Prostate gland (tissue), 2 donors: Measurements from ENCODE around the gene PCGF2. TPM values are rescaled to one million over a fixed set of nuclear protein-coding genes. Genes with fewer than 3 reads are reported as not detected.

Experiments used
- DNase-seq: peaks from one replicate; pipeline ENCODE4 v3.0.0-alpha.2; 2019; ENCODE audit warnings: low spot score
- H3K27ac ChIP-seq, 2 donors: fragments of 200-600 bp; sonication (generic); 2 replicates each; pipeline ENCODE4 v1.5.1; 2017 to 2019
- H3K27me3 ChIP-seq: fragments of 200-600 bp; sonication (generic); replicated peaks from 2 replicates; pipeline ENCODE4 v1.5.1; 2019; ENCODE audit not compliant: insufficient read depth
- H3K36me3 ChIP-seq, 2 donors: fragments of 200-600 bp; sonication (generic); 1 replicate in 1 of 2; 2 replicates in 1 of 2; pipeline versions ENCODE4 v1.5.1 to v1.8.1; 2017 to 2019
- H3K4me1 ChIP-seq: fragments of 200-600 bp; sonication (generic); replicated peaks from 2 replicates; pipeline ENCODE4 v1.5.1; 2019
- H3K4me3 ChIP-seq, 2 donors: fragments of 200-600 bp; sonication (generic); 2 replicates each; pipeline ENCODE4 v1.5.1; 2017 to 2019
- H3K9me3 ChIP-seq: fragments of 200-600 bp; sonication (generic); 2 replicates; pipeline ENCODE4 v1.5.1; 2017
- CTCF ChIP-seq, 4 experiments: fragments of 200-600 bp in 2 of 4; fragments of 450-650 bp in 2 of 4; sonication (generic) in 2 of 4; IDR thresholded peaks; 1 replicate in 3 of 4; 2 replicates in 1 of 4; pipeline ENCODE4 v1.5.1; 2016 to 2019; ENCODE audit warnings: antibody characterized with exemption in 4 of 4, mild to moderate bottlenecking in 2 of 4, moderate library complexity in 2 of 4
- POLR2A ChIP-seq: fragments of 450-650 bp; IDR thresholded peaks from one replicate; pipeline ENCODE4 v1.6.1; 2016; ENCODE audit warnings: antibody characterized with exemption, mild to moderate bottlenecking
- POLR2AphosphoS5 ChIP-seq: sonication (generic); formaldehyde crosslinking; IDR thresholded peaks from one replicate; pipeline ENCODE4 v1.6.1; 2017; ENCODE audit warnings: antibody characterized with exemption
- WGBS: methylation state at CpG from one replicate; pipeline ENCODE4 v1.1.5; 2018; 5-methylcytosine and 5-hydroxymethylcytosine counted together
- intact Hi-C: fragments of 100-400 bp; cut with DNase I; formaldehyde crosslinking; loops from one replicate; pipeline ENCODE4 v1.14.2; 2022
- total RNA-seq, 2 donors: library from RNA; depleted of rRNA; stranded (reverse); fragments of >200 nt; gene quantifications; one replicate each; pipeline ENCODE4 v1.1.0, GENCODE V29; 2016

The PCGF2 gene
- total RNA-seq, 2 donors from 2014 or later = 17.1 to 17.8 TPM

GRCh38 chr17:38783227-38783626, 35.1 kb upstream of the PCGF2 start:
- Histone ChIP-seq H3K27me3 (no peaks in the 10 kb centered on the region), H3K36me3 (peaks cover 26 to 43% of the 10 kb centered on the region in 2 donors), H3K27ac (no peak overlapping the region), H3K4me3 (no peak overlapping the region), H3K4me1 (no peaks in the 10 kb centered on the region), H3K9me3 (no peaks in the 10 kb centered on the region)
- intact Hi-C loops = no loop called here
- DNase-seq = no peak
- WGBS = 90% methylated on average over 3 of the region's 3 CpGs
- TF ChIP-seq POLR2A = no peak
- no peak for TF ChIP-seq POLR2AphosphoS5
- no peak for TF ChIP-seq CTCF (IDR thresholded peaks at IDR 0.05)

- TF ChIP-seq POLR2A = no peak
- no peak for TF ChIP-seq CTCF (IDR thresholded peaks at IDR 0.05)
- no peak for TF ChIP-seq POLR2AphosphoS5
- Histone ChIP-seq H3K27me3 (no peaks in the 10 kb centered on the region), H3K9me3 (no peaks in the 10 kb centered on the region), H3K4me1 (no peaks in the 10 kb centered on the region), H3K4me3 (no peak overlapping the region), H3K27ac (no peak overlapping the region), H3K36me3 (peaks cover 26 to 61% of the 10 kb centered on the region in 2 donors)
- WGBS = 84% methylated on average over 23 of the region's 23 CpGs
- DNase-seq = no peak
- intact Hi-C loops = no loop called here
These were observed 32.0 kb upstream of the PCGF2 start for GRCh38 chr17:38779965-38780752.

- 79% methylated on average over 7 of the region's 7 CpGs for WGBS
These were observed 29.6 kb upstream of the PCGF2 start for GRCh38 chr17:38777641-38778250.

GRCh38 chr17:38773258-38773657, 25.1 kb upstream of the PCGF2 start:
- intact Hi-C loops = no loop called here
- peaks cover 21 to 48% of the 10 kb centered on the region in 2 donors for H3K36me3 ChIP-seq
- no peak for TF ChIP-seq POLR2A
- no peak for TF ChIP-seq CTCF (IDR thresholded peaks at IDR 0.05)
- TF ChIP-seq POLR2AphosphoS5 = no peak

More at GRCh38 chr17:38777641-38778250, 29.6 kb upstream of the PCGF2 start:
- intact Hi-C loops = no loop called here
- no peaks in the 10 kb centered on the region for H3K27me3 ChIP-seq
- no peaks in the 10 kb centered on the region for H3K9me3 ChIP-seq
- no peaks in the 10 kb centered on the region for H3K4me1 ChIP-seq
- no peak overlapping the region for H3K4me3 ChIP-seq
- TF ChIP-seq POLR2AphosphoS5 (no peak), POLR2A (no peak), CTCF (IDR thresholded peaks at IDR 0.05) (no peak)
- H3K27ac ChIP-seq = no peak overlapping the region
- peaks cover 31 to 62% of the 10 kb centered on the region in 2 donors for H3K36me3 ChIP-seq
- DNase-seq = no peak

More at GRCh38 chr17:38773258-38773657, 25.1 kb upstream of the PCGF2 start:
- DNase-seq = no peak
- no peak overlapping the region for H3K4me3 ChIP-seq
- H3K9me3 ChIP-seq = no peaks in the 10 kb centered on the region
- H3K27ac ChIP-seq = no peak overlapping the region
- H3K27me3 ChIP-seq = no peaks in the 10 kb centered on the region
- H3K4me1 ChIP-seq = no peaks in the 10 kb centered on the region
